Smooth muscle cell (in vitro differentiated cells): ENCODE data around the gene PPP1R7. TPM values are rescaled to one million over a fixed set of nuclear protein-coding genes. Genes with fewer than 3 reads are reported as not detected.

Experiments
- DNase-seq: peaks from one replicate; lab custom pipeline; 2025; ENCODE audit not compliant: unreplicated experiment; lab: John Stamatoyannopoulos, UW
- H2AFZ ChIP-seq: fragments of 200-600 bp; sonication (generic); 2 replicates; pipeline ENCODE4 v1.6.0; 2016; ENCODE audit warnings: antibody characterized with exemption, low read depth, mild to moderate bottlenecking
- H3F3A ChIP-seq: fragments of 200-600 bp; sonication (generic); 2 replicates; pipeline ENCODE4 v1.6.0; 2017; ENCODE audit warnings: antibody characterized with exemption, low read depth
- H3K27ac ChIP-seq: fragments of 200-600 bp; sonication (generic); 2 replicates; pipeline ENCODE4 v1.5.1; 2016; ENCODE audit warnings: low read depth, mild to moderate bottlenecking
- H3K27me3 ChIP-seq: fragments of 200-600 bp; sonication (generic); 2 replicates; pipeline ENCODE4 v1.6.1; 2016; ENCODE audit warnings: low read depth, mild to moderate bottlenecking
- H3K36me3 ChIP-seq: fragments of 200-600 bp; sonication (generic); 2 replicates; pipeline ENCODE4 v1.5.1; 2016; ENCODE audit warnings: low read depth
- H3K4me1 ChIP-seq: fragments of 200-600 bp; sonication (generic); 2 replicates; pipeline ENCODE4 v1.5.1; 2016; ENCODE audit warnings: low read depth
- H3K4me2 ChIP-seq: fragments of 200-600 bp; sonication (generic); 2 replicates; pipeline ENCODE4 v1.6.0; 2016; ENCODE audit warnings: mild to moderate bottlenecking
- H3K4me3 ChIP-seq: fragments of 200-600 bp; sonication (generic); 2 replicates; pipeline ENCODE4 v1.5.1; 2016; ENCODE audit warnings: mild to moderate bottlenecking
- H3K79me2 ChIP-seq: fragments of 200-600 bp; sonication (generic); 2 replicates; pipeline ENCODE4 v1.6.0; 2016; ENCODE audit warnings: low read depth, mild to moderate bottlenecking
- H3K9ac ChIP-seq: fragments of 200-600 bp; sonication (generic); 2 replicates; pipeline ENCODE4 v1.6.0; 2016; ENCODE audit warnings: low read depth
- H3K9me3 ChIP-seq: fragments of 200-600 bp; sonication (generic); replicated peaks from 2 replicates; pipeline ENCODE4 v1.5.1; 2016; ENCODE audit warnings: low read depth
- H4K20me1 ChIP-seq: fragments of 200-600 bp; sonication (generic); 2 replicates; pipeline ENCODE4 v1.6.0; 2016; ENCODE audit warnings: low read depth
- WGBS: methylation state at CpG from one replicate; pipeline ENCODE4 v1.1.7; 2016; ENCODE audit warnings: low lambda C conversion rate; 5-methylcytosine and 5-hydroxymethylcytosine counted together
- polyA plus RNA-seq: library from polyadenylated mRNA; unstranded; fragments of >200 nt; fragmentation: Nextera tagmentation; extraction: Ambion mirVana; gene quantifications from 2 replicates; pipeline ENCODE4 v1.2.1, GENCODE V29; 2016
- total RNA-seq: library from RNA; depleted of rRNA; stranded (reverse); fragments of >200 nt; gene quantifications from 2 replicates; pipeline ENCODE4 v1.2.3, GENCODE V29; 2014
- TF ChIP-seq, protein P1 (sequence below): fragments of 200-600 bp; sonication (generic); IDR thresholded peaks from 2 replicates; pipeline ENCODE4 v1.5.1; 2017; ENCODE audit warnings: borderline replicate concordance, mild to moderate bottlenecking, antibody characterized with exemption; ENCODE audit not compliant: insufficient read depth, poor library complexity, severe bottlenecking

The PPP1R7 gene
- total and polyA plus RNA-seq, 2 experiments from 2014 or later, result 54.3 to 74.9 TPM

DNA sequence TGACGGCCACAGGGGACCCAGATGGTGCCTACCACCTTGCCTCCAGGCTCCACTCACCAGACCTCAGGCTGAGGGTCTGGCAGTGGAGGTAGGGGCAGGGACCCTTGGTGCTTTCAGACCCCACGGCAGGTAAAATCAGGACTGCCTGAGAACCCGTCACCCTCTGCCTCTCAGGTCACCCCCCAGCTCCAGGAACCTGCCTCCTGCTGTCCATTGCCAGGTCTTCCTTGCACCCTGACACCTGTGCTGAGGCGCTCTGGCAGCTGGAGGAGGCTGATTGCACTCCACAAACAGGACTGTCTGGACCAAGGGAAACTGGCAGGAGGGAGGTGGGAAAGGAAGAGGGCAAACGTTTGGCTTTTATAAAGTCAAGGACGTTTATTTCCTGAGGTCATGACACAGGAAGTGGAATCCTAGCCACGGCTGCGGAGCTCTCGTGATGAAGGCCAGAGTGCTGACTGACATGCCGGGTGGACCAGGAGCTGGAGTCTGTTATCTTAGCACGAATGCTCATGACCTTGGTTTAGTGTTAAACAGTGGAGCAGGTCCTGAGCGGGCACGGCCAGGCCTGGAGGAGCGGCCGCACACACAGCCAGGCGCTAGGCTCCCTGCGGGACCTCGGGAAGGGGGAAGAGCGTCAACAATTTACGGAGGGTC, 78.7 kb downstream of the PPP1R7 start:
- no peak overlapping the region for H2AFZ ChIP-seq
- no peak overlapping the region for H3K4me2 ChIP-seq
- H3K9me3 ChIP-seq, result no peaks in the 10 kb centered on the region
- no peaks in the 10 kb centered on the region for H3K36me3 ChIP-seq
- no peak overlapping the region for H3K9ac ChIP-seq
- no peaks in the 10 kb centered on the region for H3K4me1 ChIP-seq
- H3K27me3 ChIP-seq, result no peaks in the 10 kb centered on the region
- TF ChIP-seq, protein P1, sequence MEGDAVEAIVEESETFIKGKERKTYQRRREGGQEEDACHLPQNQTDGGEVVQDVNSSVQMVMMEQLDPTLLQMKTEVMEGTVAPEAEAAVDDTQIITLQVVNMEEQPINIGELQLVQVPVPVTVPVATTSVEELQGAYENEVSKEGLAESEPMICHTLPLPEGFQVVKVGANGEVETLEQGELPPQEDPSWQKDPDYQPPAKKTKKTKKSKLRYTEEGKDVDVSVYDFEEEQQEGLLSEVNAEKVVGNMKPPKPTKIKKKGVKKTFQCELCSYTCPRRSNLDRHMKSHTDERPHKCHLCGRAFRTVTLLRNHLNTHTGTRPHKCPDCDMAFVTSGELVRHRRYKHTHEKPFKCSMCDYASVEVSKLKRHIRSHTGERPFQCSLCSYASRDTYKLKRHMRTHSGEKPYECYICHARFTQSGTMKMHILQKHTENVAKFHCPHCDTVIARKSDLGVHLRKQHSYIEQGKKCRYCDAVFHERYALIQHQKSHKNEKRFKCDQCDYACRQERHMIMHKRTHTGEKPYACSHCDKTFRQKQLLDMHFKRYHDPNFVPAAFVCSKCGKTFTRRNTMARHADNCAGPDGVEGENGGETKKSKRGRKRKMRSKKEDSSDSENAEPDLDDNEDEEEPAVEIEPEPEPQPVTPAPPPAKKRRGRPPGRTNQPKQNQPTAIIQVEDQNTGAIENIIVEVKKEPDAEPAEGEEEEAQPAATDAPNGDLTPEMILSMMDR, result no peak
- peaks cover 100% of the 10 kb centered on the region for H4K20me1 ChIP-seq
- peaks cover 63% of the 10 kb centered on the region for H3F3A ChIP-seq
- H3K27ac ChIP-seq, result no peak overlapping the region
- 90% methylated on average over 20 of the region's 20 CpGs for WGBS
- no peak for DNase-seq
- no peak overlapping the region for H3K4me3 ChIP-seq
- H3K79me2 ChIP-seq, result peaks cover 8% of the 10 kb centered on the region

DNA sequence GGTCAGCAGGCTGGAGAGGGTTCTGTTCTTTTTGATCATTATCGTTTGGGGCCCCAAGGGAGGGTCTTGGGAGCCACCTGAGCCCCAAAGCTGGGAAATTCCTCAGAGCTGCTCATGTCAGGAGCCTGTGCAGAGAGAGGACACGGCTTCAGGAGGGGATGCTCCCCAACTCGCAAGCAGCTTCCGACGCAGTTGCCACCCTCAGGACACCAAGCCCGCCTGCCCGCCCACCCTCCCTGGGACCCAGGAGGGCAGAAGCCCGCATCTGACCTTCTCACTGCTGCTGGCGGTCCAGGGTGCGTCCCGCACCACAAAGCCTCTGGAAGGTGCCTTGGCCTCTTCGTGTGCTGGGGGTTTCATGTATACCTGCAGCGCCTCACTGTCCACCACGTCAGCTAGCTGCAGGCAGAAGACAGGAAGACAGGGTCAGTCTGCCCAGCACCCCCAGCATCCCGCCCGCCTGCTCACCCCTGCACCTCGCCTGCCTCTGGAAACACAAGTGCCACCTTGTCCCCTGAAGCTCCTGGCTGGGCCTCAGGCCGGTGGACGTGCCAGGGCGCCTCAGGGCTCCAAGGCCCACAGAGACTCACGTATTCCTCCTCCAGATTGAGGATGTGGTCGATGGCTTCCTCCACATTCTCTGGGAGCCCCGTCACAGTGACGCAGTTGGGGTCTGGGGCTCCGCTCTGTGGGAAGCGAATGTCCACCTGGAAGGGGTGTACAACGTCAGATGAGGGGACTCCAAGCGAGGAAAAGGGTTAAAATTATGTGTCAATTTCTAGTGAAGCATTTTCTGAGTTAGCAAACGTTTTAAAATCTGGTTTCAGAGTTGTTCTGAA, 79.5 kb downstream of the PPP1R7 start:
- H2AFZ ChIP-seq, result no peak overlapping the region
- DNase-seq, result no peak
- peaks cover 8% of the 10 kb centered on the region for H3K79me2 ChIP-seq
- peaks cover 100% of the 10 kb centered on the region for H4K20me1 ChIP-seq
- no peaks in the 10 kb centered on the region for H3K4me1 ChIP-seq
- TF ChIP-seq, protein P1, result no peak
- peaks cover 58% of the 10 kb centered on the region for H3F3A ChIP-seq
- no peak overlapping the region for H3K4me3 ChIP-seq
- 95% methylated on average over 29 of the region's 29 CpGs for WGBS
- no peak overlapping the region for H3K4me2 ChIP-seq
- no peaks in the 10 kb centered on the region for H3K36me3 ChIP-seq
- no peaks in the 10 kb centered on the region for H3K9me3 ChIP-seq
- H3K27ac ChIP-seq, result no peak overlapping the region
- H3K27me3 ChIP-seq, result no peaks in the 10 kb centered on the region
- no peak overlapping the region for H3K9ac ChIP-seq

DNA sequence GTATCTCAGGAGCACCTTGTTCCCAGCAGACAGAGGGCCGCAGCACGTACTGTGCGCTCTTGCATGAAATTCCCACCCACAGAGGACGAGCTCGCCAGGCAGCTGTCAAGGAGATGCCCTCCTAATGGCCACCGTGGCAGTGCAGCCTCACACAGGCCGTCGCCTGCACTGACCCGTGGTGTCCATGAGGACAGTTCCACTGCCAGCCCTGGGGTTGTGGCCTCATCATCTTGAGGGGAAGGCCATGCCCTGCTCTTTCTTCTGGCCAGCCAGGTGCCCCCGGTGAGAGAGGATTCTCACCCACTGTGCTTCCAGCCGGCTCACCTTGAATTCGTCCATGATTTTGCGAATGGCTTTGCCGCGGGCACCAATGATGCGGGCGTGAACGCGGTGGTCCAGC, 80.2 kb downstream of the PPP1R7 start:
- no peaks in the 10 kb centered on the region for H3K27me3 ChIP-seq
- H3K4me2 ChIP-seq, result no peak overlapping the region
- no peak overlapping the region for H2AFZ ChIP-seq
- TF ChIP-seq, protein P1, result no peak
- no peak overlapping the region for H3K4me3 ChIP-seq
- 97% methylated on average over 19 of the region's 19 CpGs for WGBS
- H4K20me1 ChIP-seq, result peaks cover 100% of the 10 kb centered on the region
- peaks cover 56% of the 10 kb centered on the region for H3F3A ChIP-seq
- no peaks in the 10 kb centered on the region for H3K4me1 ChIP-seq
- H3K36me3 ChIP-seq, result no peaks in the 10 kb centered on the region
- no peak overlapping the region for H3K27ac ChIP-seq
- peaks cover 8% of the 10 kb centered on the region for H3K79me2 ChIP-seq
- H3K9ac ChIP-seq, result no peak overlapping the region
- H3K9me3 ChIP-seq, result no peaks in the 10 kb centered on the region
- no peak for DNase-seq
